ENCODE measurements around the gene C22orf31. TPM values are rescaled to one million over a fixed set of nuclear protein-coding genes. Genes with fewer than 3 reads are reported as not detected.

Gene C22orf31
- total RNA-seq, 1 experiment from 2014 or later, result not detected

GRCh38 chr22:29044657-29045176, 16.9 kb downstream of the C22orf31 start:
- ChIA-PET POLR2A (no interaction called here), CTCF (interaction anchor here (1.0 kb wide), 1 partner anchor 189 kb away, joined by 3 read pairs; no protein-coding TSS in a partner anchor), RAD21 (ENCODE audit: low non-redundant PET in 1 of 2, low total read pairs in 2 of 2, uncharacterized antibody in 2 of 2, unreplicated experiment in 2 of 2) (interaction anchor here in 1 of 2 experiments (0.7 kb wide), 1 partner anchor 65 kb away, joined by 4 read pairs; no protein-coding TSS in a partner anchor)
- ATAC-seq (no peak), DNase-seq (ENCODE audit: low read depth, low spot score) (no peak)
- Histone ChIP-seq H3K79me2 (ENCODE audit: insufficient read depth, low read length) (peaks cover 11% of the 10 kb centered on the region; the same call in 1 of the 2 replicates), H3K4me3 (replicated peaks in 1 of 2; ENCODE audit: low read depth in 1 of 2, low read length in 2 of 2) (no peak overlapping the region), H3K36me3 (ENCODE audit: control insufficient read depth in 1 of 2, insufficient read depth in 2 of 2, low read length in 2 of 2) (peaks cover 10 to 26% of the 10 kb centered on the region in 2 experiments; a peak in 3 of 4 replicates), H3K9ac (ENCODE audit: low read length) (no peak overlapping the region), H3K4me2 (ENCODE audit: low read length) (no peak overlapping the region), H4K20me1 (ENCODE audit: insufficient read depth) (no peaks in the 10 kb centered on the region), H3K4me1 (ENCODE audit: control insufficient read depth in 1 of 2, insufficient read depth in 2 of 2, low read length in 2 of 2) (peaks cover 8 to 18% of the 10 kb centered on the region in 2 experiments), H3K27me3 (ENCODE audit: insufficient read depth, low read length) (no peaks in the 10 kb centered on the region), H2AFZ (ENCODE audit: low read depth, low read length, poor library complexity, severe bottlenecking) (no peak overlapping the region), H3K9me3 (ENCODE audit: control insufficient read depth in 1 of 2, insufficient read depth in 1 of 2, low read depth in 1 of 2, low read length in 2 of 2) (no peaks in the 10 kb centered on the region), H3K9me2 (ENCODE audit: insufficient read depth) (no peaks in the 10 kb centered on the region), H3K27ac (ENCODE audit: low read depth, low read length) (no peak overlapping the region)
- BruUV-seq (replicated peaks), result no TSS peak
- intact Hi-C loops (cut with micrococcal nuclease), result loop anchor here (5.0 to 10.0 kb wide), 2 partner anchors 200 to 252 kb away; no protein-coding TSS in a partner anchor
- TF ChIP-seq SP1 (IDR thresholded peaks at IDR 0.05; ENCODE audit: low read depth) (no peak), ZBTB33 (IDR thresholded peaks at IDR 0.05; ENCODE audit: extremely low read depth, insufficient replicate concordance, low read length) (no peak), REST (IDR thresholded peaks at IDR 0.05; ENCODE audit: low read depth) (no peak), EGR1 (IDR thresholded peaks at IDR 0.05; ENCODE audit: low read depth) (no peak)

All from HCT116 (cell line).